GM12878 (cell line): ENCODE measurements around the gene TCP11L2. TPM values are rescaled to one million over a fixed set of nuclear protein-coding genes. Genes with fewer than 3 reads are reported as not detected.

Experiments used
- ATAC-seq: fragments of 200-7000 bp; cut with Tn5 transposase; 3 replicates; pipeline ENCODE4 v1.9.1; 2020; ENCODE audit warnings: mild to moderate bottlenecking, moderate library complexity
- BruUV-seq: library from RNA; stranded (reverse); fragments of 400-500 nt; replicated peaks from 2 replicates; lab custom pipeline; 2021; lab: Mats Ljungman, UMichigan
- CTCF ChIA-PET: fragments of 300-600 bp; sonication (Branson Sonifier 250); formaldehyde crosslinking; extraction: SDS; loops from one replicate; lab custom pipeline; 2021; ENCODE audit warnings: inconsistent platforms; lab: Yijun Ruan, JAX
- POLR2A ChIA-PET: fragments of 350-600 bp; formaldehyde crosslinking; extraction: SDS; loops from one replicate; lab custom pipeline; 2021; ENCODE audit warnings: inconsistent platforms; lab: Charles Lee
- RAD21 ChIA-PET: fragments of 300-600 bp; sonication (Branson Sonifier 250); formaldehyde crosslinking; loops from one replicate; lab custom pipeline; 2023; ENCODE audit warnings: antibody characterized with exemption; ENCODE audit not compliant: unreplicated experiment; lab: Charles Lee
- SMC1A ChIA-PET: fragments of 300-600 bp; sonication (Branson Sonifier 250); formaldehyde crosslinking; loops from one replicate; lab custom pipeline; 2023; ENCODE audit not compliant: unreplicated experiment, uncharacterized antibody; lab: Charles Lee
- DNase-seq: peaks from one replicate; pipeline ENCODE4 v3.0.0-alpha.2; 2011; ENCODE audit warnings: low read depth, low spot score
- FAIRE-seq: peaks from 3 replicates; lab custom pipeline; 2011; peaks lifted over from hg19 to GRCh38; lab: Jason Lieb, UNC
- H2AFZ ChIP-seq: 2 replicates; pipeline ENCODE4 v1.6.0; 2011; ENCODE audit warnings: low read depth, low read length, control low read depth; ENCODE audit not compliant: control insufficient read depth
- H3K27ac ChIP-seq: 2 replicates; pipeline ENCODE4 v1.5.1; 2011; ENCODE audit warnings: control low read depth; ENCODE audit not compliant: control insufficient read depth, insufficient read depth
- H3K27me3 ChIP-seq, 2 experiments: replicated peaks in 1 of 2; 2 replicates each; pipeline versions ENCODE4 v1.6.0 to v1.6.1; 2011; ENCODE audit warnings: low read length in 1 of 2; ENCODE audit not compliant: control insufficient read depth in 2 of 2, insufficient read depth in 2 of 2
- H3K36me3 ChIP-seq, 2 experiments: 2 replicates each; pipeline ENCODE4 v1.5.1; 2011; ENCODE audit warnings: low read length in 1 of 2; ENCODE audit not compliant: control insufficient read depth in 2 of 2, insufficient read depth in 2 of 2
- H3K4me1 ChIP-seq: 2 replicates; pipeline ENCODE4 v1.6.1; 2011; ENCODE audit warnings: mild to moderate bottlenecking, low read length, moderate library complexity, mixed read lengths; ENCODE audit not compliant: control insufficient read depth, insufficient read depth
- H3K4me2 ChIP-seq: 2 replicates; pipeline ENCODE4 v1.6.0; 2011; ENCODE audit warnings: control low read depth; ENCODE audit not compliant: control insufficient read depth, insufficient read depth
- H3K4me3 ChIP-seq: fragments of 200-600 bp; sonication (generic); 2 replicates; pipeline ENCODE4 v1.5.1; 2016
- H3K79me2 ChIP-seq: 2 replicates; pipeline ENCODE4 v1.6.0; 2011; ENCODE audit warnings: low read length; ENCODE audit not compliant: control insufficient read depth, insufficient read depth
- H3K9ac ChIP-seq: 2 replicates; pipeline ENCODE4 v1.8.0; 2011; ENCODE audit warnings: low read length, control low read depth, mixed read lengths; ENCODE audit not compliant: control insufficient read depth, insufficient read depth
- H3K9me3 ChIP-seq: replicated peaks from 3 replicates; pipeline ENCODE4 v1.5.1; 2011; ENCODE audit warnings: mild to moderate bottlenecking, low read length; ENCODE audit not compliant: control insufficient read depth, insufficient read depth
- H4K20me1 ChIP-seq: 2 replicates; pipeline ENCODE4 v1.6.0; 2011; ENCODE audit not compliant: control insufficient read depth, insufficient read depth
- ATF7 ChIP-seq: fragments of 450-650 bp; IDR thresholded peaks from 2 replicates; pipeline ENCODE4 v1.6.1; 2016; ENCODE audit warnings: low read depth, mild to moderate bottlenecking
- DPF2 ChIP-seq: fragments of 450-650 bp; IDR thresholded peaks from 2 replicates; pipeline ENCODE4 v1.6.1; 2017; ENCODE audit warnings: mild to moderate bottlenecking
- EZH2 ChIP-seq: IDR thresholded peaks from 2 replicates; pipeline ENCODE4 v1.6.1; 2012; ENCODE audit warnings: low read depth, mild to moderate bottlenecking, control low read depth, inconsistent platforms, low read length, borderline replicate concordance; ENCODE audit not compliant: control insufficient read depth
- IRF4 ChIP-seq: IDR thresholded peaks from 2 replicates; pipeline ENCODE4 v1.6.1; 2011; ENCODE audit warnings: low read depth, low read length
- MXI1 ChIP-seq: fragments of 150-350 bp; IDR thresholded peaks from 2 replicates; pipeline ENCODE4 v1.6.1; 2011; ENCODE audit warnings: low read depth, mild to moderate bottlenecking, inconsistent platforms, low read length, improper control_type of control experiment
- PBX3 ChIP-seq: IDR thresholded peaks from 2 replicates; pipeline ENCODE4 v1.6.1; 2011; ENCODE audit warnings: mild to moderate bottlenecking, low read depth, low read length, moderate library complexity; ENCODE audit not compliant: insufficient replicate concordance
- RAD51 ChIP-seq: fragments of 450-650 bp; IDR thresholded peaks from 2 replicates; pipeline ENCODE4 v1.6.1; 2016; ENCODE audit warnings: moderate library complexity, mild to moderate bottlenecking, inconsistent platforms
- SMAD1 ChIP-seq: fragments of 450-650 bp; IDR thresholded peaks from 2 replicates; pipeline ENCODE4 v1.6.1; 2018; ENCODE audit warnings: mild to moderate bottlenecking, low read depth; ENCODE audit not compliant: partially characterized antibody
- SMARCA5 ChIP-seq: fragments of 450-650 bp; IDR thresholded peaks from 2 replicates; pipeline ENCODE4 v1.6.1; 2017; ENCODE audit warnings: mild to moderate bottlenecking
- SREBF2 ChIP-seq: IDR thresholded peaks from 2 replicates; pipeline ENCODE4 v1.6.1; 2012; ENCODE audit warnings: mild to moderate bottlenecking, low read length
- STAT1 ChIP-seq: fragments of 450-650 bp; conservative IDR thresholded peaks from 2 replicates; pipeline ENCODE4 v1.6.1; 2014; ENCODE audit warnings: antibody characterized with exemption, mild to moderate bottlenecking
- TAF1 ChIP-seq: IDR thresholded peaks from 2 replicates; pipeline ENCODE4 v1.6.1; 2011; ENCODE audit warnings: mild to moderate bottlenecking, low read depth, low read length, borderline replicate concordance
- ZSCAN29 ChIP-seq: fragments of 450-650 bp; IDR thresholded peaks from 2 replicates; pipeline ENCODE4 v1.6.1; 2017; ENCODE audit warnings: mild to moderate bottlenecking, moderate library complexity
- WGBS: methylation state at CpG from one replicate; pipeline ENCODE4 v1.1.6; 2016; ENCODE audit warnings: low lambda C conversion rate; ENCODE audit not compliant: insufficient replicate concordance, insufficient coverage; ENCODE audit errors: missing lambda C conversion rate; 5-methylcytosine and 5-hydroxymethylcytosine counted together
- in situ Hi-C: fragments of 300-500 bp; cut with MboI; formaldehyde crosslinking; loops from 9 replicates; pipeline ENCODE4 v1.14.3; 2018; ENCODE audit warnings: mixed read lengths
- intact Hi-C: fragments of 100-400 bp; cut with micrococcal nuclease; formaldehyde crosslinking; loops from one replicate; pipeline ENCODE4 v1.14.2; 2022; ENCODE audit not compliant: unreplicated experiment
- polyA plus RNA-seq, 11 experiments: library from polyadenylated mRNA; depleted of rRNA in 4 of 11; unstranded in 6 of 11; stranded (reverse) in 5 of 11; fragments of >200 nt; fragmentation: Nextera tagmentation in 4 of 11; fragmentation: Illumina TruSeq in 1 of 11; extraction: Ambion mirVana in 4 of 11; extraction: Trizol in 1 of 11; gene quantifications; 1 replicate in 1 of 11; 2 replicates in 10 of 11; pipeline versions ENCODE4 v1.2.1 to v1.2.3, GENCODE V29; 2011 to 2016; ENCODE audit warnings: inconsistent platforms in 2 of 11, missing spikeins in 2 of 11, low read depth in 1 of 11
- total RNA-seq, 4 experiments: library from RNA; depleted of rRNA in 3 of 4; stranded (reverse); fragments of >200 nt in 3 of 4; fragmentation: Illumina TruSeq in 1 of 4; extraction: Trizol in 1 of 4; gene quantifications; 2 replicates each; pipeline versions ENCODE4 v1.2.1 to v1.2.3, GENCODE V29; 2013 to 2021
- TF ChIP-seq, protein P1 (sequence below): fragments of 450-650 bp; IDR thresholded peaks from 2 replicates; pipeline ENCODE4 v1.6.1; 2017; ENCODE audit warnings: antibody characterized with exemption, mild to moderate bottlenecking, moderate library complexity
- TF ChIP-seq, protein P2 (sequence below): fragments of 450-650 bp; IDR thresholded peaks from 2 replicates; pipeline ENCODE4 v1.6.1; 2017; ENCODE audit warnings: mild to moderate bottlenecking
- TF ChIP-seq, protein P3 (sequence below): IDR thresholded peaks from 2 replicates; pipeline ENCODE4 v1.6.1; 2011; ENCODE audit warnings: borderline replicate concordance, low read depth, mild to moderate bottlenecking, moderate library complexity, mixed read lengths, low read length; ENCODE audit not compliant: insufficient read depth; ENCODE audit errors: extremely low read length

The TCP11L2 gene
- total and polyA plus RNA-seq, 10 of the 15 experiments (the other 5 are each of a cell fraction or from before 2014, with no cell fraction given) = 0.18 to 5.0 (median 0.90) TPM

GRCh38 chr12:106301241-106301610, 1.3 kb upstream of the TCP11L2 start (continued):
- TF ChIP-seq, protein P1, sequence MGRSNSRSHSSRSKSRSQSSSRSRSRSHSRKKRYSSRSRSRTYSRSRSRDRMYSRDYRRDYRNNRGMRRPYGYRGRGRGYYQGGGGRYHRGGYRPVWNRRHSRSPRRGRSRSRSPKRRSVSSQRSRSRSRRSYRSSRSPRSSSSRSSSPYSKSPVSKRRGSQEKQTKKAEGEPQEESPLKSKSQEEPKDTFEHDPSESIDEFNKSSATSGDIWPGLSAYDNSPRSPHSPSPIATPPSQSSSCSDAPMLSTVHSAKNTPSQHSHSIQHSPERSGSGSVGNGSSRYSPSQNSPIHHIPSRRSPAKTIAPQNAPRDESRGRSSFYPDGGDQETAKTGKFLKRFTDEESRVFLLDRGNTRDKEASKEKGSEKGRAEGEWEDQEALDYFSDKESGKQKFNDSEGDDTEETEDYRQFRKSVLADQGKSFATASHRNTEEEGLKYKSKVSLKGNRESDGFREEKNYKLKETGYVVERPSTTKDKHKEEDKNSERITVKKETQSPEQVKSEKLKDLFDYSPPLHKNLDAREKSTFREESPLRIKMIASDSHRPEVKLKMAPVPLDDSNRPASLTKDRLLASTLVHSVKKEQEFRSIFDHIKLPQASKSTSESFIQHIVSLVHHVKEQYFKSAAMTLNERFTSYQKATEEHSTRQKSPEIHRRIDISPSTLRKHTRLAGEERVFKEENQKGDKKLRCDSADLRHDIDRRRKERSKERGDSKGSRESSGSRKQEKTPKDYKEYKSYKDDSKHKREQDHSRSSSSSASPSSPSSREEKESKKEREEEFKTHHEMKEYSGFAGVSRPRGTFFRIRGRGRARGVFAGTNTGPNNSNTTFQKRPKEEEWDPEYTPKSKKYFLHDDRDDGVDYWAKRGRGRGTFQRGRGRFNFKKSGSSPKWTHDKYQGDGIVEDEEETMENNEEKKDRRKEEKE = no peak
- TF ChIP-seq IRF4 (no peak), STAT1 (no peak), DPF2 (no peak), SMAD1 (no peak), MXI1 (no peak), EZH2 (no peak)

DNA sequence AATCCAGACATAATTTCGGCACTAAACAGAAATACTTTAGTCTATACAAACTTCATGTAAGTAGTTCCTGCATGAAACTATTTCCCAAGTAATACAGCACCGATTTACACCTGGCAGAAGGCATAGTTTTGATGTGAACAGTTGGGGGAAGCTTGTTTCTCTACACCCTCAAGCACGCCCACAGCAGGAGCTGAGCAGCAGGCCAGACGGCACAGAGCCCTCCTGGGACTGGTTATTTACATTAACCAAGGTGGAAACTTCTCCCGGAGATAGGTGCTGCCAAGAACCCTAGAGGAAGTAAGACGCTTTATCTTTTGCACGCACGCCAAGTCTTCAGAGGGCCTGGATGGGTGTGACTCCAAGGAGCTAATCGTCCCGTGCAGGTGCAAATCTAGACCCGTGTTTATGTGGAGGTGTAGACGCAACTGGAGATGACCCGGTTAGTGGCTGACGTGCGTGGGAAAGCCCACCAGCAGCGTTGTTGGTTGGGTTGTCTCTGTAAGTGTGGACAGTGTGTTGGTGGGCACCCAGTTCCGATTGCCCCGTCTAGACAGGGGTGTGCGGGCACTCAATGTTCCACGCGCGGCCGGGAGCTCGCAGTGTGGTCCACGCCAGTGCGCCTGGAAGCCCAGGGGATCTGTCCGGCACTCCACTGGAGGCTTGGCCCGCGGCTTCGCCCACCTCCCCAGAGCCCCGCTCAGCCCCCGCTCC, 767 bp upstream of the TCP11L2 start:
- no peak overlapping the region; the same call in 1 of the 2 replicates for H3K27ac ChIP-seq
- no peaks in the 10 kb centered on the region for H3K27me3 ChIP-seq
- in situ Hi-C loops = no loop called here
- peaks cover 7% of the 10 kb centered on the region for H3K4me1 ChIP-seq
- H3K4me2 ChIP-seq = peak overlapping the region; percentile 79
- BruUV-seq = no TSS peak
- 2% methylated on average over 32 of the region's 32 CpGs for WGBS
- SMC1A ChIA-PET = interaction anchor here (0.6 to 2.0 kb wide), 5 partner anchors 17 to 74 kb away, joined by 3 to 7 read pairs (median 6); partner anchors contain the start of gene POLR3B
- peak overlapping the region; percentile 62; the same call in 1 of the 2 replicates for H3K4me3 ChIP-seq
- peak; percentile 52 for FAIRE-seq
- no peaks in the 10 kb centered on the region for H3K36me3 ChIP-seq
- CTCF ChIA-PET = interaction anchor here (1.0 to 2.2 kb wide), 6 partner anchors 12 to 75 kb away, joined by 3 to 11 read pairs (median 4); partner anchors contain the start of gene POLR3B
- peak overlapping the region; percentile 21; the same call in 1 of the 2 replicates for H3K9ac ChIP-seq
- peak; percentile 69 for ATAC-seq
- peak; percentile 53 for DNase-seq
- no peaks in the 10 kb centered on the region for H4K20me1 ChIP-seq
- H3K9me3 ChIP-seq = no peaks in the 10 kb centered on the region
- RAD21 ChIA-PET = no interaction called here
- POLR2A ChIA-PET = no interaction called here
- peak overlapping the region; percentile 89 for H2AFZ ChIP-seq
- intact Hi-C loops = no loop called here
- H3K79me2 ChIP-seq = no peaks in the 10 kb centered on the region
- TF ChIP-seq ZSCAN29 = peak; percentile 98
- TF ChIP-seq, protein P2, sequence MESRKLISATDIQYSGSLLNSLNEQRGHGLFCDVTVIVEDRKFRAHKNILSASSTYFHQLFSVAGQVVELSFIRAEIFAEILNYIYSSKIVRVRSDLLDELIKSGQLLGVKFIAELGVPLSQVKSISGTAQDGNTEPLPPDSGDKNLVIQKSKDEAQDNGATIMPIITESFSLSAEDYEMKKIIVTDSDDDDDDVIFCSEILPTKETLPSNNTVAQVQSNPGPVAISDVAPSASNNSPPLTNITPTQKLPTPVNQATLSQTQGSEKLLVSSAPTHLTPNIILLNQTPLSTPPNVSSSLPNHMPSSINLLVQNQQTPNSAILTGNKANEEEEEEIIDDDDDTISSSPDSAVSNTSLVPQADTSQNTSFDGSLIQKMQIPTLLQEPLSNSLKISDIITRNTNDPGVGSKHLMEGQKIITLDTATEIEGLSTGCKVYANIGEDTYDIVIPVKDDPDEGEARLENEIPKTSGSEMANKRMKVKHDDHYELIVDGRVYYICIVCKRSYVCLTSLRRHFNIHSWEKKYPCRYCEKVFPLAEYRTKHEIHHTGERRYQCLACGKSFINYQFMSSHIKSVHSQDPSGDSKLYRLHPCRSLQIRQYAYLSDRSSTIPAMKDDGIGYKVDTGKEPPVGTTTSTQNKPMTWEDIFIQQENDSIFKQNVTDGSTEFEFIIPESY = no peak
- TF ChIP-seq, protein P3, sequence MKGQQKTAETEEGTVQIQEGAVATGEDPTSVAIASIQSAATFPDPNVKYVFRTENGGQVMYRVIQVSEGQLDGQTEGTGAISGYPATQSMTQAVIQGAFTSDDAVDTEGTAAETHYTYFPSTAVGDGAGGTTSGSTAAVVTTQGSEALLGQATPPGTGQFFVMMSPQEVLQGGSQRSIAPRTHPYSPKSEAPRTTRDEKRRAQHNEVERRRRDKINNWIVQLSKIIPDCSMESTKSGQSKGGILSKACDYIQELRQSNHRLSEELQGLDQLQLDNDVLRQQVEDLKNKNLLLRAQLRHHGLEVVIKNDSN = no peak
- TF ChIP-seq SREBF2 = no peak
- TF ChIP-seq SMARCA5 = peak; percentile 38; the same call in 1 of the 2 replicates
- TF ChIP-seq RAD51 = no peak
- TF ChIP-seq TAF1 = no peak
- TF ChIP-seq PBX3 = no peak
- TF ChIP-seq ATF7 = 0 out of 2 replicates have a peak, but pooled peaks have one; percentile 34
